ENCODE measurements around the gene LRRC52. TPM values are rescaled to one million over a fixed set of nuclear protein-coding genes. Genes with fewer than 3 reads are reported as not detected.
A peak's percentile ranks its signal among the peaks of the same experiment; 100 is the strongest.

LRRC52 gene
- total and polyA plus RNA-seq, 2 of the 13 experiments (the other 11 are each of a cell fraction or from before 2014, with no cell fraction given): not detected

DNA sequence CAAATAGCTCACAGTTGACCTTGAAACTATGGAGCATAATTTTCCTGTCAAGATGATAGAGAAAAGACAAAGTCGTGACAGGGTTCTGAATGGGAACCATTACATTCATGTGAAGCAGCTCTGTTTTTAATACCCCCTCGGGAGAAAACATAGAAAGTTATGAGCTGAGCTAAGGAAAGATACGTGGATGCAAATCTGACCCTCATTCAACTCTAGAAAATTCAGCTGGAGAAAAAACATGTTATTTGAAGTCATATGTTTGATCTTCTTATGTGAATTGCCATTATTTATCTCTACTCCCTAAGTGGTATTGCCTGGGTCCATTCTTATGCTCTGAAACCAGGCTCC lies 48.0 kb upstream of the LRRC52 start:
- Histone ChIP-seq H3K9ac (ENCODE audit: insufficient read depth, low read depth, low read length) (no peak overlapping the region), H3K27me3 (ENCODE audit: control insufficient read depth in 1 of 2, insufficient read depth in 2 of 2, low read length in 2 of 2) (no peaks in the 10 kb centered on the region), H4K20me1 (ENCODE audit: insufficient read depth, low read length) (no peaks in the 10 kb centered on the region), H3K79me2 (ENCODE audit: insufficient read depth, low read length) (no peaks in the 10 kb centered on the region), H3K4me2 (ENCODE audit: low read depth, low read length) (no peak overlapping the region), H3K4me3 (replicated peaks in 1 of 3; ENCODE audit: insufficient read depth in 1 of 3, low read depth in 2 of 3, low read length in 3 of 3) (no peak overlapping the region), H2AFZ (ENCODE audit: low read length) (no peak overlapping the region), H3K27ac (ENCODE audit: extremely low read length, insufficient read depth, low read length) (no peak overlapping the region), H3K4me1 (ENCODE audit: insufficient read depth, low read length) (peaks cover 18% of the 10 kb centered on the region), H3K9me3 (ENCODE audit: low read length) (no peaks in the 10 kb centered on the region), H3K36me3 (replicated peaks in 1 of 2; ENCODE audit: control insufficient read depth in 1 of 2, insufficient read depth in 2 of 2, low read length in 2 of 2) (no peaks in the 10 kb centered on the region)
- intact Hi-C loops (cut with micrococcal nuclease; ENCODE audit: unreplicated experiment): no loop called here
- no TSS peak for BruUV-seq (replicated peaks)
- no peak for TF ChIP-seq XBP1 (CRISPR knock-in tag; IDR thresholded peaks at IDR 0.05)
- TF ChIP-seq, protein P1, sequence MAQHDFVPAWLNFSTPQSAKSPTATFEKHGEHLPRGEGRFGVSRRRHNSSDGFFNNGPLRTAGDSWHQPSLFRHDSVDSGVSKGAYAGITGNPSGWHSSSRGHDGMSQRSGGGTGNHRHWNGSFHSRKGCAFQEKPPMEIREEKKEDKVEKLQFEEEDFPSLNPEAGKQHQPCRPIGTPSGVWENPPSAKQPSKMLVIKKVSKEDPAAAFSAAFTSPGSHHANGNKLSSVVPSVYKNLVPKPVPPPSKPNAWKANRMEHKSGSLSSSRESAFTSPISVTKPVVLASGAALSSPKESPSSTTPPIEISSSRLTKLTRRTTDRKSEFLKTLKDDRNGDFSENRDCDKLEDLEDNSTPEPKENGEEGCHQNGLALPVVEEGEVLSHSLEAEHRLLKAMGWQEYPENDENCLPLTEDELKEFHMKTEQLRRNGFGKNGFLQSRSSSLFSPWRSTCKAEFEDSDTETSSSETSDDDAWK (CRISPR knock-in tag; IDR thresholded peaks at IDR 0.05): no peak
- WGBS (ENCODE audit: low lambda C conversion rate): 41% methylated on average over 3 of the region's 3 CpGs
- FAIRE-seq (no peak), ATAC-seq (no peak), DNase-seq (ENCODE audit: low spot score) (no peak)
- in situ Hi-C loops (cut with HindIII; ENCODE audit: extremely low pct_ligation_motif_present, low pct_unique_long_range_greater_than_20kb): no loop called here
- ChIA-PET POLR2A (no interaction called here), CTCF (ENCODE audit: low intra/inter-chr PET ratio, low total read pairs) (no interaction called here)

DNA sequence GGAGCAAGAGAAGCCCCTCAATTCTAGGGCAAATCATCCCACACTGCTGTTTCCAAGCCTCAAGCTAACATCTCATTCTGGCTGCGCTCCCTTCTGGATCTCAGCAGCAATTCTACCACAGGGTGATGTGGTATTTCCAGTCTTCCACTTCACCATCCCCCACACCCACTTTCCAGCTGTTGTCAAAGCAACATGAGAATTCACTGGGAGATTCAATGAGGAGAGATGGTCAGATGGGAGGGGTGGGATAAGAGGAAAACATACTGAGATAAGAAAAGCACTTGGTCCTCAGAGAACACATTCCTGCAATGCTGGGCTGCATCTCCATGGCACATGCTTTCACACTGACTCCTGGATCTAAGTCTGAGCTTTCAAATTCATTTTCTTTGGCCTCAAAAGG lies 47.3 kb upstream of the LRRC52 start:
- no peak for FAIRE-seq
- peaks cover 18% of the 10 kb centered on the region for H3K4me1 ChIP-seq (ENCODE audit: insufficient read depth, low read length)
- no peak overlapping the region for H3K27ac ChIP-seq (ENCODE audit: extremely low read length, insufficient read depth, low read length)
- H2AFZ ChIP-seq (ENCODE audit: low read length): no peak overlapping the region
- no peak for TF ChIP-seq SMYD3 (CRISPR knock-in tag; IDR thresholded peaks at IDR 0.05)
- no peak overlapping the region for H3K4me3 ChIP-seq (replicated peaks in 1 of 3; ENCODE audit: insufficient read depth in 1 of 3, low read depth in 2 of 3, low read length in 3 of 3)
- BruUV-seq (replicated peaks): no TSS peak
- no peaks in the 10 kb centered on the region for H3K36me3 ChIP-seq (replicated peaks in 1 of 2; ENCODE audit: control insufficient read depth in 1 of 2, insufficient read depth in 2 of 2, low read length in 2 of 2)
- no peak for DNase-seq (ENCODE audit: low spot score)
- CTCF ChIA-PET (ENCODE audit: low intra/inter-chr PET ratio, low total read pairs): no interaction called here
- H3K27me3 ChIP-seq (ENCODE audit: control insufficient read depth in 1 of 2, insufficient read depth in 2 of 2, low read length in 2 of 2): no peaks in the 10 kb centered on the region
- peak overlapping the region; percentile 34; the same call in 1 of the 2 replicates for H3K4me2 ChIP-seq (ENCODE audit: low read depth, low read length)
- intact Hi-C loops (cut with micrococcal nuclease; ENCODE audit: unreplicated experiment): no loop called here
- 95% methylated on average over 1 of the region's 1 CpG for WGBS (ENCODE audit: low lambda C conversion rate)
- H3K9ac ChIP-seq (ENCODE audit: insufficient read depth, low read depth, low read length): no peak overlapping the region
- no peaks in the 10 kb centered on the region for H3K79me2 ChIP-seq (ENCODE audit: insufficient read depth, low read length)
- H3K9me3 ChIP-seq (ENCODE audit: low read length): no peaks in the 10 kb centered on the region
- H4K20me1 ChIP-seq (ENCODE audit: insufficient read depth, low read length): no peaks in the 10 kb centered on the region
- POLR2A ChIA-PET: no interaction called here
- in situ Hi-C loops (cut with HindIII; ENCODE audit: extremely low pct_ligation_motif_present, low pct_unique_long_range_greater_than_20kb): no loop called here
- no peak; the same call in 2 of the 3 replicates for ATAC-seq

Data from HepG2 (cell line).